BLaER1 treated with 17β-estradiol and CSF1 and Interleukin-3, amounts not matched to agents 10 nM and 100 nM (cell line): ENCODE measurements around the gene IFIH1.

ENCODE experiments used
- H3K27ac ChIP-seq, 11 experiments: shearing (Covaris generic); formaldehyde crosslinking; 2 replicates each; pipeline ENCODE4 v1.8.1; 2022
- H3K27me3 ChIP-seq, 11 experiments: shearing (Covaris generic); formaldehyde crosslinking; 2 replicates each; pipeline ENCODE4 v1.8.1; 2022
- H3K36me3 ChIP-seq, 11 experiments: shearing (Covaris generic); formaldehyde crosslinking; 2 replicates each; pipeline ENCODE4 v1.8.1; 2022
- H3K4me1 ChIP-seq, 10 experiments: shearing (Covaris generic); formaldehyde crosslinking; 2 replicates each; pipeline ENCODE4 v1.8.1; 2022
- H3K4me2 ChIP-seq, 11 experiments: shearing (Covaris generic); formaldehyde crosslinking; 2 replicates each; pipeline ENCODE4 v1.8.1; 2022
- H3K4me3 ChIP-seq, 10 experiments: shearing (Covaris generic); formaldehyde crosslinking; 2 replicates each; pipeline ENCODE4 v1.8.1; 2022
- H3K9ac ChIP-seq, 11 experiments: shearing (Covaris generic); formaldehyde crosslinking; 2 replicates each; pipeline ENCODE4 v1.8.1; 2022
- H3K9me3 ChIP-seq, 11 experiments: shearing (Covaris generic); formaldehyde crosslinking; replicated peaks in 1 of 11; 2 replicates each; pipeline ENCODE4 v1.8.1; 2022
- H4K20me1 ChIP-seq, 11 experiments: shearing (Covaris generic); formaldehyde crosslinking; 2 replicates each; pipeline ENCODE4 v1.8.1; 2022
- Cebpa-rat ChIP-seq, 11 experiments: shearing (Covaris generic); IDR thresholded peaks; 2 replicates each; pipeline ENCODE4 v1.8.1; 2022

IFIH1 gene

DNA sequence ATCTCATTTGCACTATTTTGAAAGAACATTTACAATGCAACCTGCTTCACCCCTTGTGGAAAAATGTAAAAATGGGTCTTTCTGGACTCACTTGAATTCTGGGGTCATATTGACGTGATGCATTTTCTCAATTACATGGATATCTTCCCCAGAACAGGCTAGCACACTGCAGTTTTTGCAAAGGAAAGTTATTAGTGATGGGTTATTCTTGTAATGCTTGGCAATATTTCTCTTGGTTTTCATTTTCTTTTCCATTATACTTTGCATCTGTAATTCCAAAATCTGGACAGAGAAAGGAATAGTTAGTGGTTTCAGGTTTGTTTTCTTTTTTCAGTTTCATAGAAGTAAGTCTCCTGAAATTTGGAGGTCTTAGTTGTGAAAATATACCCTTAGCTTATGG is 50.5 kb downstream of the IFIH1 start:
- Histone ChIP-seq H3K9ac (no peak overlapping the region), H3K27me3 (no peaks in the 10 kb centered on the region), H3K9me3 (no peaks in the 10 kb centered on the region; a peak in 1 of 22 replicates), H3K36me3 (peaks cover 3 to 70% (median 22%) of the 10 kb centered on the region in 11 experiments; a peak in 14 of 22 replicates), H4K20me1 (no peaks in the 10 kb centered on the region), H3K4me2 (no peak overlapping the region), H3K27ac (no peak overlapping the region), H3K4me1 (no peaks in the 10 kb centered on the region), H3K4me3 (no peak overlapping the region)
- no peak for TF ChIP-seq Cebpa-rat (IDR thresholded peaks at IDR 0.05)

DNA sequence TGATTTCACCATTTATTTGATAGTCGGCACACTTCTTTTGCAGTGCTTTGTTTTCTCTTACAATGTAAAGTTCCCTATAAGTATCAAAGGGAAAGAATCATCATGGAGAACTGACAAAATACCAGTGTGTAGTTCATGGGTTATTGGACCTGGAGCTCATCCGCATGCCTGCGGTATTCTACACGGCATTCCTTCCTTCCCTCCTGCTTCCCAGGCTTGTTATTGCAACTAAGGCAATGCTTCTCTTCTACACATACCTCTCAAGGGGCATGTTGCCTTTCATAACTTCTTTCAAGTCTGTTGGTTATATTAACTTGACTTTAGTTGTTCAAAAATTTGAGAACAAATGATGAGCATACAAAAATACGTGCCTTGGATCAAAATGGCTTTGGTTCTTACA is 51.0 kb downstream of the IFIH1 start:
- no peak for TF ChIP-seq Cebpa-rat (IDR thresholded peaks at IDR 0.05)
- Histone ChIP-seq H3K9ac (no peak overlapping the region), H3K4me2 (no peak overlapping the region), H3K36me3 (peaks cover 3 to 65% (median 20%) of the 10 kb centered on the region in 11 experiments; a peak in 14 of 22 replicates), H3K9me3 (peaks cover 0 to 4% (median 0%) of the 10 kb centered on the region in 11 experiments; a peak in 2 of 22 replicates), H3K27ac (no peak overlapping the region), H4K20me1 (no peaks in the 10 kb centered on the region), H3K27me3 (no peaks in the 10 kb centered on the region), H3K4me1 (no peaks in the 10 kb centered on the region; a peak in 1 of 20 replicates), H3K4me3 (no peak overlapping the region)

DNA sequence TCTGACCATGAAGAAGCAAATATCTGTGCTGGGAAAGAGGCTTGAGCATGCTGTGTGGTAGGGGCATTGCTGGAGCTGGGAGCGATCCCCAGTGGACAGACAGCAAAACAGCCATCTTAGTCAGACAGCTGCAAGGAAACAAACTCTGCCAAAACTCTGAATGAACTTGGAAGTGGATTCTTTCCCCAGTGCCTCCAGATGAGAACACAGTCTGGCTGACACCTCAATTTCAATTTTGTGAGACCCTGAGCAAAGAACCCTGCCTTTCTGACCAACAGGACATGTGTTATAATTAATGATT is 52.1 kb downstream of the IFIH1 start:
- no peaks in the 10 kb centered on the region for H3K27me3 ChIP-seq
- no peak overlapping the region for H3K27ac ChIP-seq
- H3K4me3 ChIP-seq = no peak overlapping the region
- H3K4me2 ChIP-seq = no peak overlapping the region
- peaks cover 0 to 6% (median 0%) of the 10 kb centered on the region in 11 experiments; a peak in 2 of 22 replicates for H3K9me3 ChIP-seq
- H3K9ac ChIP-seq = no peak overlapping the region
- no peaks in the 10 kb centered on the region for H4K20me1 ChIP-seq
- H3K4me1 ChIP-seq = peaks cover 3 to 11% (median 7%) of the 10 kb centered on the region in 10 experiments; a peak in 19 of 20 replicates
- H3K36me3 ChIP-seq = peaks cover 0 to 54% (median 10%) of the 10 kb centered on the region in 11 experiments; a peak in 12 of 22 replicates
- TF ChIP-seq Cebpa-rat (IDR thresholded peaks at IDR 0.05) = no peak

DNA sequence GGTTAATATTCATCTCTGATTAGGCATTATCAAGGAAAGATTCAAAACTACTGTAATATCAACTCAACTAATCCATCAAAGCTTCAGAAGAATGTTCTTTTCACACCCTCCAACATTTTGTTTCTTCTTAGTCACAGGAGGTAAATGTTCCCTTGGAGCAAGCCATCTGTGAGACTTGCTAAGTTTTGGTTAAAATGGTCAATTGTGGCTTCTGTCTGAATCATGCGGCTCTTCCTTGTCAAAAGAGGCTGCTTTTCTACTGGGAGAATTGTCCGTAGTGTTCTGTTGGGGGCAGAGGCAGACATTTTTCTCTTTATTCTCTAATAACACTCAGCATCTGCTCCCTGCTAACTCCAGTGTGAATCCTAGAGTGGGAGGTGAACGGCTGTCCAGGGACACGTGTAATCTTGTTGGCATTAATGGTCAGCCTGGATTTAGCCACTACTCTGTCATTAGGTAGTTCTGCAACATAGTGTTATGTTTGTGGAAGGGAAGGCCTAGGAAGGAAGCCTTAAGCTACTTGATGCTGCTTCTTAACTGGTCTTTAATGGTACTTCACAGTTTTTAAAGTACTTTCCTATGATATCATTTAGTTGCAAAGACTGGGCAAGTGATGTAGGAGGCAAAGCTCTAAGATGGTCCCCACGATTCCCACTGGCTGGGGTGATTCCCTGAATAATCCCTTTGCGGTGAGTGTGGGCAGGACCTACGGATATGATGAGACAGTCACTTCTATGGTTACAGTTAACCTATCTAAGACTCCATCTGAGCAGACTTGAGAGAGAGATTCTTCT is 52.6 kb downstream of the IFIH1 start:
- no peak overlapping the region for H3K4me2 ChIP-seq
- no peak overlapping the region for H3K9ac ChIP-seq
- no peaks in the 10 kb centered on the region for H3K27me3 ChIP-seq
- no peak for TF ChIP-seq Cebpa-rat (IDR thresholded peaks at IDR 0.05)
- H3K4me1 ChIP-seq = peaks cover 5 to 16% (median 11%) of the 10 kb centered on the region in 10 experiments; a peak in 19 of 20 replicates
- no peak overlapping the region for H3K4me3 ChIP-seq
- H3K9me3 ChIP-seq = peaks cover 0 to 6% (median 0%) of the 10 kb centered on the region in 11 experiments; a peak in 2 of 22 replicates
- H3K36me3 ChIP-seq = peaks cover 0 to 51% (median 8%) of the 10 kb centered on the region in 11 experiments; a peak in 12 of 22 replicates
- no peaks in the 10 kb centered on the region for H4K20me1 ChIP-seq
- no peak overlapping the region for H3K27ac ChIP-seq

DNA sequence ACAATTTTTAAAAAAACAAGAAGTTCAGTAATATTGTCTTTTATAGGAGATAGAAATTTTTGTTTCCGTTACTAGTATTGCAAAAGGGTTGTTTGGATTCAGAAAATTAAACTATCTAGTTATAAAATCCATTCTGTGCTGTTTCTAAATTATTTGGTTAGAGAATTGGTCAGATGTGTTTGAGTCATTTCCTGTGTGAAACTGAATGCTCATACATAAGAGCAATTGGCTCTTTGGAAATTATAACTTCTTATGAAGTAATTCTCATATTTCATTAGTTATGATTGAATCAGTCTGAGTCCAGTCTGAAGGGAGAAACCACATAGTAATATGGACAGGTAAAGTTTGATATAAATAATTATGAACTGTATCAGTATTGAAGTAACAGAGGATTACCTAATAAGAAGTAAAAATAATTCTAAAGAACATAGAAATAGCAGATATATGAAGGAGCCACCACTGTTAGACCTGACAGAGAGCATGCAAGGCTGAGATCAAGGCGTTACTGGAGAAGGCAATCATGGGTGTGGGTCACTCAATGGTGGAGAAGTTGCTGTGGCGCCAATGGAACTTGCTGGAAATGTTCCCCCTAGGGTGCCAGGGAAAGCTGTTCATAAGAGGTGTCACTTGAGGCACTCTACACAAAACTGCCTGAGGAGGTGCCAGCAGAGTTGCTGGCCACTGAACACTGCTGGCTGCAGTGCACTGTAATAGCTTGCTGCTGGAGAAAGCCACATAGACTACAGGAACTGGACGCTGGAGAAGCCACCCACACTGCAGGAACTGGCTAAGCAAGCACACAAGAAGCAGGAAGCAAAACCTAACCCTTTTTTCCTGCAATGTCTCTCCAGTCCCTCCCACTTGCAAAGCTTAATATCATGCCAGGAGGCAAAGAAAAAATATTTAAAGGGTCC is 57.2 kb downstream of the IFIH1 start:
- Histone ChIP-seq H3K36me3 (peaks cover 0 to 17% (median 1%) of the 10 kb centered on the region in 11 experiments; a peak in 8 of 22 replicates), H4K20me1 (no peaks in the 10 kb centered on the region), H3K27me3 (no peaks in the 10 kb centered on the region), H3K4me2 (peak overlapping the region; percentile 20 to 87 (median 58); a peak in 19 of 22 replicates), H3K9me3 (peaks cover 0 to 6% (median 0%) of the 10 kb centered on the region in 11 experiments; a peak in 2 of 22 replicates), H3K27ac (peak overlapping the region in 10 of 11 experiments; percentile 13 to 83 (median 65); a peak in 19 of 22 replicates), H3K9ac (peak overlapping the region in 4 of 11 experiments; percentile 51 to 62 (median 57); a peak in 7 of 22 replicates), H3K4me3 (peak overlapping the region in 2 of 10 experiments; percentile 13 to 20; a peak in 2 of 20 replicates), H3K4me1 (peaks cover 5 to 57% (median 15%) of the 10 kb centered on the region in 10 experiments; a peak in 19 of 20 replicates)
- TF ChIP-seq Cebpa-rat (IDR thresholded peaks at IDR 0.05) = no peak

DNA sequence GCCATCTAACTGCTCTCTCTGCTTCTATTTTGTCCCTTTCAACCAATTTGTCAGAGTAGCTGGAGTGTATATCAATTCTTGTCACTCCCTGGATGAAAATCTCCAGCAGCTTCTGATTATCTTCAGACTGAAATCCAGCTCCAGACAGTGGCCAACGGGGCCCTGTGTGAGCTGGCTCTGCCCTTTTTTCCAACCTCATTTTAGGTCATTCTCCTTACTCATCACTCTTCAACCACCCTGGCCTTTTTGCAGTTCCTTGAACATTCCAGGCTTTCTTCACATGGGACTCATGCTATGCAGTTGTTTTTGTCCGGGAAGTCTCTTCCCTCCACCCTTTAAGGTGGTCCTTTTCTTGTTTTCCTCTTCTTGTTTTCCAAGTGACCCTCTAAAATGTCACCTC is 59.8 kb downstream of the IFIH1 start:
- 0 out of 22 replicates have a peak overlapping the region, but pooled peaks of 1 of the 11 experiments have one; percentile 15 for H3K27ac ChIP-seq
- no peaks in the 10 kb centered on the region for H3K36me3 ChIP-seq
- peaks cover 5 to 71% (median 15%) of the 10 kb centered on the region in 10 experiments; a peak in 19 of 20 replicates for H3K4me1 ChIP-seq
- no peak overlapping the region for H3K4me3 ChIP-seq
- no peaks in the 10 kb centered on the region for H4K20me1 ChIP-seq
- peaks cover 0 to 6% (median 0%) of the 10 kb centered on the region in 11 experiments; a peak in 2 of 22 replicates for H3K9me3 ChIP-seq
- H3K9ac ChIP-seq = no peak overlapping the region
- no peaks in the 10 kb centered on the region for H3K27me3 ChIP-seq
- H3K4me2 ChIP-seq = peak overlapping the region in 3 of 11 experiments; percentile 8 to 46 (median 44); a peak in 5 of 22 replicates
- no peak for TF ChIP-seq Cebpa-rat (IDR thresholded peaks at IDR 0.05)

DNA sequence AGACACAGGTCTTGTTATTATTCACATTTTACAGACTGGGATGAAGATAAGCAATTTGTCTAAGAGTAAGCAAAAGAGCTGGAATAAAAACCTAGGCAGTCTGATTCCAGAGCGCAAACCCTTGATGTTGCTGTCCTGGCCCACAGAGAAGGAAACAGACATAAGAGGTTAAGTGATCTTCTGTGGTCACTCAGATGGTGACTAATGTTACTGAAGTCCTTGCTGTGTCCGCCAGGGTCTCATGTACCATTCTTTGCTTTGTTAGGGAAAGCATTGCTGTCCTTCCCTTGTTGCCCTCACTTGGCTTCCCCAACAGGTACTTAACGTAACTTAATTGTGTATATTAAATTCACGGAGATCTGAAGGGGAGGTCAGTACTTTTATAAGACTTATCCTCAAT is 60.3 kb downstream of the IFIH1 start:
- Histone ChIP-seq H3K4me3 (no peak overlapping the region), H3K27me3 (no peaks in the 10 kb centered on the region), H3K4me2 (peak overlapping the region in 2 of 11 experiments; percentile 16 to 46; a peak in 1 of 22 replicates), H4K20me1 (no peaks in the 10 kb centered on the region), H3K27ac (no peak overlapping the region), H3K9ac (no peak overlapping the region), H3K4me1 (peaks cover 5 to 71% (median 15%) of the 10 kb centered on the region in 10 experiments; a peak in 19 of 20 replicates), H3K36me3 (no peaks in the 10 kb centered on the region), H3K9me3 (peaks cover 0 to 6% (median 0%) of the 10 kb centered on the region in 11 experiments; a peak in 2 of 22 replicates)
- TF ChIP-seq Cebpa-rat (IDR thresholded peaks at IDR 0.05) = no peak

DNA sequence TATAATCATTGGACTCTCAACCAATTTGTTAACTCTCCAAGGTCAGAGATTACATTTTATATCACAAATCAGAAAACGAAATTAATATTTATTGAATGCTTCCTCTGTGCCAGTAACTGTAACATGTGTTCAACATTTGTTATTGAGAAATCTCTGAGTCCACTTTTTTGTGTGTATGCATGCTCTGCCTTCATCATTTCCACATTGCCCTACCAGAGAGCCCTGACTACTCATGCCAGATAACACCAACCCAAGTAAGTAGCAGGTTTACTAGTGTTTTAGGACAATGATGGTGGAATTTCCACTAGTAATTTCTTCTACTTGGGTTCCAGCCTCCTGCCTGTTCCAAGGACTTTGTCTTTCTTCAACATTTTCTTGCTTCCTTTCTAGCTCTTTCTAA is 61.1 kb downstream of the IFIH1 start:
- H3K4me3 ChIP-seq = no peak overlapping the region
- no peak overlapping the region for H3K27ac ChIP-seq
- no peak overlapping the region for H3K9ac ChIP-seq
- peaks cover 0 to under 1% (median 0%) of the 10 kb centered on the region in 11 experiments; a peak in 1 of 22 replicates for H3K9me3 ChIP-seq
- H3K36me3 ChIP-seq = no peaks in the 10 kb centered on the region
- no peaks in the 10 kb centered on the region for H3K27me3 ChIP-seq
- 0 out of 22 replicates have a peak overlapping the region, but pooled peaks of 1 of the 11 experiments have one; percentile 46 for H3K4me2 ChIP-seq
- TF ChIP-seq Cebpa-rat (IDR thresholded peaks at IDR 0.05) = no peak
- no peaks in the 10 kb centered on the region for H4K20me1 ChIP-seq
- H3K4me1 ChIP-seq = peaks cover 5 to 70% (median 15%) of the 10 kb centered on the region in 10 experiments; a peak in 19 of 20 replicates
